ENCODE measurements around the gene CACNG7. TPM values are rescaled to one million over a fixed set of nuclear protein-coding genes. Genes with fewer than 3 reads are reported as not detected.

CACNG7 gene
- total RNA-seq, 2 donors from 2014 or later = not detected

GRCh38 chr19:53885036-53885435, 24.0 kb upstream of the CACNG7 start:
- Histone ChIP-seq H3K27me3 (peaks cover 14 to 17% of the 10 kb centered on the region in 2 donors), H3K9me3 (no peaks in the 10 kb centered on the region), H3K36me3 (no peaks in the 10 kb centered on the region), H3K27ac (no peak overlapping the region), H3K4me1 (peaks cover 0 to 27% of the 10 kb centered on the region in 2 donors), H3K4me3 (no peak overlapping the region)
- no peak for TF ChIP-seq CTCF (IDR thresholded peaks at IDR 0.05)
- DNase-seq (ENCODE audit: low spot score) = no peak

DNA sequence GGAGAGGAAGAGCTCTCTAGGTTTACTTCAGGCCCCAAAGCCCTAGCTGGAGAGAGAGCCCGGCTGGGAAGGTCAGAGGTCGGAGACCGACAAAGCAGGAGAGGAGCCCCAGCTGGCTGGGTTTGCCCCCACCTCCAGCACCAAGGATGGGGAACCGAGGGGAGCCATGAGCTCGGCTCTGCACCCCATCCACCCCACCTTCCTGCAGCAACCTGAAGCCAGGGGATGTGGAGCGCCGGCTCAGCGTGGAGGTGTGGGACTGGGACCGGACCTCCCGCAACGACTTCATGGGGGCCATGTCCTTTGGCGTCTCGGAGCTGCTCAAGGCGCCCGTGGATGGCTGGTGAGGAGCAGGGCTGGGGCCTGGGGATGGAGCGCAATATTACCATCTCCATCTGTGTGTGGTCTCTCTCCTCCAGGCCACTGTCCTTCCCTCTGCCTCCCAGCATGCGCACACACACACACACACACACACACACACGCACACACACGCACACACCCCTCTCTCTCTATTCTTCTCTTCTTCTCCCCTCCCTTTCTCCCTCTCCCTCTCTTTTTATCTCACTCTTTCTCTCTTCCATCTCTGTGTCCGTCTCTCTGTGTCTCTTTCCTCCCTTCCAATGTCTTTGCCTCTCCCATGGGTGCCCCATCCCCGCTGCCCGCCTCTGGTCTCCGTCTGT, 16.6 kb upstream of the CACNG7 start:
- no peaks in the 10 kb centered on the region for H3K27me3 ChIP-seq
- no peak for TF ChIP-seq CTCF (IDR thresholded peaks at IDR 0.05)
- H3K27ac ChIP-seq = no peak overlapping the region
- no peak for DNase-seq (ENCODE audit: low spot score)
- H3K9me3 ChIP-seq = no peaks in the 10 kb centered on the region
- H3K4me3 ChIP-seq = no peak overlapping the region
- peaks cover 0 to 6% of the 10 kb centered on the region in 2 donors for H3K4me1 ChIP-seq
- no peaks in the 10 kb centered on the region for H3K36me3 ChIP-seq

GRCh38 chr19:53892981-53893325, 16.1 kb upstream of the CACNG7 start:
- DNase-seq (ENCODE audit: low spot score) = no peak
- Histone ChIP-seq H3K27me3 (no peaks in the 10 kb centered on the region), H3K27ac (no peak overlapping the region), H3K36me3 (no peaks in the 10 kb centered on the region), H3K4me1 (peaks cover 0 to 6% of the 10 kb centered on the region in 2 donors), H3K9me3 (no peaks in the 10 kb centered on the region), H3K4me3 (no peak overlapping the region)
- TF ChIP-seq CTCF (IDR thresholded peaks at IDR 0.05) = no peak

- peaks cover 0 to 10% of the 10 kb centered on the region in 2 donors for H3K27me3 ChIP-seq
- H3K36me3 ChIP-seq = no peaks in the 10 kb centered on the region
- H3K4me3 ChIP-seq = no peak overlapping the region
- no peak for DNase-seq (ENCODE audit: low spot score)
- no peak overlapping the region for H3K27ac ChIP-seq
- H3K9me3 ChIP-seq = no peaks in the 10 kb centered on the region
- H3K4me1 ChIP-seq = peaks cover 0 to 4% of the 10 kb centered on the region in 2 donors
- TF ChIP-seq CTCF (IDR thresholded peaks at IDR 0.05) = no peak
Observed at GRCh38 chr19:53894707-53895106, 14.4 kb upstream of the CACNG7 start.

GRCh38 chr19:53896682-53897081, 12.4 kb upstream of the CACNG7 start:
- DNase-seq (ENCODE audit: low spot score) = no peak
- H3K4me3 ChIP-seq = no peak overlapping the region
- H3K4me1 ChIP-seq = no peaks in the 10 kb centered on the region
- peaks cover 0 to 10% of the 10 kb centered on the region in 2 donors for H3K27me3 ChIP-seq
- H3K27ac ChIP-seq = no peak overlapping the region
- TF ChIP-seq CTCF (IDR thresholded peaks at IDR 0.05) = no peak
- no peaks in the 10 kb centered on the region for H3K9me3 ChIP-seq
- no peaks in the 10 kb centered on the region for H3K36me3 ChIP-seq

- no peak for DNase-seq (ENCODE audit: low spot score)
- no peak overlapping the region for H3K27ac ChIP-seq
- no peak for TF ChIP-seq CTCF (IDR thresholded peaks at IDR 0.05)
- H3K27me3 ChIP-seq = peaks cover 0 to 10% of the 10 kb centered on the region in 2 donors
- no peak overlapping the region for H3K4me3 ChIP-seq
- no peaks in the 10 kb centered on the region for H3K4me1 ChIP-seq
- H3K9me3 ChIP-seq = no peaks in the 10 kb centered on the region
- H3K36me3 ChIP-seq = no peaks in the 10 kb centered on the region
Observed at GRCh38 chr19:53897459-53897858, 11.6 kb upstream of the CACNG7 start.
